ENCODE data around the gene NPS. TPM values are rescaled to one million over a fixed set of nuclear protein-coding genes. Genes with fewer than 3 reads are reported as not detected.

Gene NPS, protein sequence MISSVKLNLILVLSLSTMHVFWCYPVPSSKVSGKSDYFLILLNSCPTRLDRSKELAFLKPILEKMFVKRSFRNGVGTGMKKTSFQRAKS
- total RNA-seq: not detected
- long read RNA-seq, donor 1: 0 reads
- long read RNA-seq, donor 2: 0 reads

- DNase-seq (ENCODE audit: low spot score): no peak
- intact Hi-C loops (cut with DNase I): no loop called here
Observed at GRCh38 chr10:127549009-127549408, at the start of gene NPS. Gene NPS (plus strand): TSS chr10:127549309. CDS start chr10:127549369, 60 bp downstream.

DNA sequence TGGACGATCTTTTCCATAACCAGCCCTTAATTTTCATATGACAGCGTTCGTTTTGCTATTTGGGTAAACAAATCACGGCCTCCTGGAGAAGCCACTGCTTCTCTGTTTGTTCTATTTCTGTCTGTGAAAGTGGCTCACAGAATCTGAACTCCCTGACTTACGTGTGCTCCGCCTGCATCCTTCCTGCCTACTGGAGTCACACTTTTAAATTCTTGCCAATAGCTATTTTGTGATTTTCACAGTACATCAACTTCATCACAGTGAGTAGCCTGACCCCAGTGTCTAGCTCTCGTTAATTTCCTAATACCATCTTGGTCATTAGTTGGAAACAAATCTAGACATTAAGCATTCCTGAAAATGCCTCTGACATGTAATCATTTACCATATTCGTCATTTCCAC is 49.0 kb upstream of the NPS start:
- no peak for DNase-seq (ENCODE audit: low spot score)
- intact Hi-C loops (cut with DNase I): no loop called here

DNA sequence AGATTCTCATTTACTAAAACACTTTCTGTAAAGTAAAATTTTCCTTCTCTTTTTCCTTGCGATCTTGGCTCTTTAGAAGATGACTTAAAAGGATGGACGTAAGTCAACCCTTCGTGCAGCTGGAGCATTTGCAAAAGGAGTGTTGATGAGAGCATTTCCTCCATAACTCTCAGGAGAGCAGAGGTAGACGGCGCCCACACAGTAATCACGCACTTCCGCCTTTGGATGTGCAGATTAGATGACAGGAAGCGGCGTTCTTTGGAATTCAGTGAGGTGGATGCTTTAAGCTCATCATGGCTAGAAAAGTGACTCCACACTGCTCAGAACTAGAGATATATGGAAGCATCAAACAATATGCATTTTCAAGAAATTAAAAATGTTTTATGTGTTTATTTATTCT is 43.0 kb upstream of the NPS start:
- intact Hi-C loops (cut with DNase I): no loop called here
- DNase-seq (ENCODE audit: low spot score): no peak

DNA sequence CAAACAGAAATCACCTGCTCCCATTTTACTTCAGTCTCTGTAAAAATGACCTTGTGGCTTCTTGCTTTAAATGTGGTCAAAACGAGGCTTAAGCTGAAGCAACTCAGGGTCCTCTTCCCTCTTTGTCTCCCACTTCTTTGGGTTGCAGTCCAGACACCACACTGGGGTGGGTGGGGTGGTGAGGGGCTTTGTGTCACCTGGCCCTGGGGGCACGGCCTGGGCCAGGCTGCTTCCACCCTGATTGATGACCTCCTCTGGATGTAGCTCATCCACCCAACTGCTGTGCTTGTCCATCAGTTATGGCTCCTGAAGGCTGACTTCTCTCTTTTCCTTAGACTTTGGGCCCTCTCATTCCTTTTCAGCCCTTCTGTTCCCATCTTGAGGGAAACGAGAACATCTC is 26.8 kb upstream of the NPS start:
- intact Hi-C loops (cut with DNase I): no loop called here
- DNase-seq (ENCODE audit: low spot score): no peak

GRCh38 chr10:127523476-127523875 is 25.6 kb upstream of the NPS start:
- no peak for DNase-seq (ENCODE audit: low spot score)
- intact Hi-C loops (cut with DNase I): no loop called here

- DNase-seq (ENCODE audit: low spot score): no peak
- intact Hi-C loops (cut with DNase I): no loop called here
Observed at GRCh38 chr10:127524229-127524628, 24.9 kb upstream of the NPS start.

GRCh38 chr10:127524908-127525665 is 24.0 kb upstream of the NPS start:
- intact Hi-C loops (cut with DNase I): no loop called here
- DNase-seq (ENCODE audit: low spot score): no peak

DNA sequence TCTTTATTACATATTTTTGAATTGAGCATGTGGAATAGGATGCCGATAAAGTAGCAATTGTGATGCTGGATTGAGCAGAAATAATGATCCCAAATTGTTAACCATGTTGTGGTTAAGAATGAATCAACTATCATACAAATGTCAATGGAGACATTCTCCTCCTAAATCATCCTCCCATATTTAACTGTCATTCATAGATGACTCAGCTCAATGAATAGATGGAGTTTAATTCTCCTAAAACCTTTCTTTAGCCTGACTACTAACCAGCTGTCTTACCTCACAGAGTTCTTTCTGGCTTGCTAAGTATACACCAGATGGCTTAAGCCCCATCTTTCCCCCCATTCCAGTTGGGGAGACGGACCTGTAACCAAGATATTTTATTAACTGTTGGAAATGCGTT is 23.4 kb upstream of the NPS start:
- intact Hi-C loops (cut with DNase I): no loop called here
- no peak for DNase-seq (ENCODE audit: low spot score)

DNA sequence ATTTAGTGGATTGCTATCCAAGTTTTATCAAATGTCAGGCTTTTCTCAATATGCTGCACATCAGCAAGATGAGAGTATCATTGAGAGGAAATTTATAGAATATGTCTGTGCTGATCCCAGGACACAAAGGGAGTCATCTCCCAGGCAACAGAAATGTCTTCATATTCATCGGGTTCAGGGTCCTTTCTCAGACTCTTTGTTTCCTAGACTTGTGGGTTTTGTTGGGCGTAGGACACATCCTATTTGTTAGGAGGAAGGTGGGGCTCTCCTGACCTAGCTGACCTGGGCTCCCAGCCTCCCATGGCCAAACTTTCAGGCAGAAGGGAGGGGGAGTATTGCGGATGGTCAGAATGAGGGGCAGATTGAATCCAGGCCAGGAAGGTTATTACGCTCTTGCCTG is 22.9 kb upstream of the NPS start:
- intact Hi-C loops (cut with DNase I): no loop called here
- no peak for DNase-seq (ENCODE audit: low spot score)

GRCh38 chr10:127527320-127527719 is 21.8 kb upstream of the NPS start:
- DNase-seq (ENCODE audit: low spot score): no peak
- intact Hi-C loops (cut with DNase I): no loop called here

GRCh38 chr10:127527891-127528290 is 21.2 kb upstream of the NPS start:
- intact Hi-C loops (cut with DNase I): no loop called here
- DNase-seq (ENCODE audit: low spot score): no peak

DNA sequence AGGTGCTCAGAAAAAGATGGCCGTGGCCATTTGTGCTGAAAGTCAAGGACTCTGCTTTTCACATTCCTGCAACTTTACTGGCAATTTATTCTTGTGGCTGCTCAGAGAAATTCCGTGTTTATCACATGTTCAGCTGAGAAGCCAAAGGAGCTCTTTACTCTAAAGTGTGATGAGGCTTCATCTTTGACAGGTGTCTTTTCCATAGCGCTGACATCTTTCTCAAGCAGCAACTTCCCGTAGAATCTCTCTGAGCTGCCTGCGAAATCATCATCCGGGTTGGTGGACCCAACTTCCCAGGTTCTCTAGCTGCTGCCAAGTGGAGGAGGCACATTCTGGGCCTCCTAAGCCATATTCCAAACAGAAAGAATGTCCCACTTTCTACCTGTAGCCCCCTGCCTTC is 16.9 kb upstream of the NPS start:
- DNase-seq (ENCODE audit: low spot score): no peak
- intact Hi-C loops (cut with DNase I): no loop called here

GRCh38 chr10:127532659-127533058 is 16.4 kb upstream of the NPS start:
- no peak for DNase-seq (ENCODE audit: low spot score)
- intact Hi-C loops (cut with DNase I): no loop called here

DNA sequence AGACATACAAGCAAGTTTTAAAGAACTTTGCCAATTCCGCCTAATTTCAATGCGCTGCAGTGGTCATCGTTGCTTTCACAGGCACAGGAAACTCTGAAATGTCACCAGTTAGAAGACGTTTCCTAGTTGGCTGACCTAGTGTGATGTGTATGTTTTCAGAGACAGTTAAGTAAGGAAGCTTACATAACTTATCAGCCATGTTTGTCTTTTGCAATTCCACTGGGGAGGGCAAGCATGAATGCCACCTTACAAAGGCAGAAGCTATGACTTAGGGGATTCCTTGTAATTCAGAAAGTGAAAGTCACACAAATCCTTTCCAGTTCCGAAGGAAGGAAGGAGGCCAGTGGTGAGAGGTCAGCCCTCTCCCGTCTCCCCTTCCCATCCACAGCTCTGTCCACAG is 15.0 kb upstream of the NPS start:
- DNase-seq (ENCODE audit: low spot score): no peak
- intact Hi-C loops (cut with DNase I): no loop called here

GRCh38 chr10:127534496-127534895 is 14.6 kb upstream of the NPS start:
- intact Hi-C loops (cut with DNase I): no loop called here
- DNase-seq (ENCODE audit: low spot score): no peak

GRCh38 chr10:127535802-127536515 is 13.2 kb upstream of the NPS start:
- intact Hi-C loops (cut with DNase I): no loop called here
- no peak for DNase-seq (ENCODE audit: low spot score)

GRCh38 chr10:127536972-127537760 is 11.9 kb upstream of the NPS start:
- no peak for DNase-seq (ENCODE audit: low spot score)
- intact Hi-C loops (cut with DNase I): no loop called here

GRCh38 chr10:127537924-127538323 is 11.2 kb upstream of the NPS start:
- intact Hi-C loops (cut with DNase I): no loop called here

GRCh38 chr10:127548022-127548421 is 1.1 kb upstream of the NPS start:
- intact Hi-C loops (cut with DNase I): no loop called here
- no peak for DNase-seq (ENCODE audit: low spot score)

More at GRCh38 chr10:127537924-127538323, 11.2 kb upstream of the NPS start:
- DNase-seq (ENCODE audit: low spot score): no peak

GRCh38 chr10:127550861-127551260 is 1.8 kb downstream of the NPS start:
- DNase-seq (ENCODE audit: low spot score): no peak
- intact Hi-C loops (cut with DNase I): no loop called here

Data from posterior vena cava (tissue), 2 donors.